ENCODE measurements around the gene MC4R.

DNA sequence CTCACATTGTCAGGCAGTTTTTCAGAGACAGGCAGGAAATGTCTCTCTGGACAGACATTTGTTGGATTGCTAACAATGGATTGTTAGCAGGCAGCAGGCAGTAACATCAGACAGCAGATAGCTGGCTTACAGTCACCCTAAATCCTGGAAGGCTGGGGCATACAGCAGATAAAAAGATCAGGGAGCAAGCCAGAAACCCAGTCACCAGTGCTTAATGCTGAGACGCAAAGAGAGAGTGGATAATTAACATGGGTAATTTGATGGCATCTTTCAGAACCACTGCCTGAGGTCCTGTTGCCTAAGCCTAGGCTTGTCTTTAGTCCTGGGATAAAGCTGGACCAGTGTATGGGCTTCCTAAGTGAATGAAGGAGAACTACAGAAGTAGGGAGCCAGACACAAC is 22.4 kb downstream of the MC4R start:
- TF ChIP-seq MYNN (tag by site-specific recombination; IDR thresholded peaks at IDR 0.05; ENCODE audit: borderline replicate concordance), result no peak
- no peak for TF ChIP-seq ZNF24 (tag by site-specific recombination; IDR thresholded peaks at IDR 0.05)
- TF ChIP-seq KLF9 (tag by site-specific recombination; IDR thresholded peaks at IDR 0.05; ENCODE audit: low read depth), result no peak
- TF ChIP-seq CTCF (tag by site-specific recombination; IDR thresholded peaks at IDR 0.05), result no peak
- TF ChIP-seq PRDM2 (tag by site-specific recombination; IDR thresholded peaks at IDR 0.05; ENCODE audit: borderline replicate concordance), result no peak
- TF ChIP-seq ZNF518A (tag by site-specific recombination; conservative IDR thresholded peaks at IDR 0.05; ENCODE audit: low read depth), result no peak
- no peak for TF ChIP-seq TRIM28 (IDR thresholded peaks at IDR 0.05; ENCODE audit: borderline replicate concordance, low read length)
- TF ChIP-seq GLIS2 (tag by site-specific recombination; IDR thresholded peaks at IDR 0.05), result no peak

Measured in HEK293 (cell line).